ENCODE data around the gene FAAH2.
"Not testable (repeated sequence)": the region's sequence is repeated elsewhere in the genome, so short reads cannot be mapped to it uniquely, and the experiment has no call there.

Gene FAAH2

GRCh38 chrX:57380026-57380796, 93.7 kb downstream of the FAAH2 start:
- peak; percentile 84 for FAIRE-seq

GRCh38 chrX:57394162-57394561, 107.7 kb downstream of the FAAH2 start:
- FAIRE-seq, result not testable (repeated sequence)

- not testable (repeated sequence) for FAIRE-seq
Observed at GRCh38 chrX:57403191-57403590, 116.7 kb downstream of the FAAH2 start.

- FAIRE-seq, result no peak
Observed at GRCh38 chrX:57406149-57406548, 119.6 kb downstream of the FAAH2 start.

GRCh38 chrX:57417827-57418226, 131.3 kb downstream of the FAAH2 start:
- no peak for FAIRE-seq

GRCh38 chrX:57422289-57422688, 135.8 kb downstream of the FAAH2 start:
- no peak for FAIRE-seq

GRCh38 chrX:57422790-57423189, 136.3 kb downstream of the FAAH2 start:
- FAIRE-seq, result no peak

- FAIRE-seq, result no peak
Observed at GRCh38 chrX:57445076-57445475, 158.6 kb downstream of the FAAH2 start.

- no peak for FAIRE-seq
Observed at GRCh38 chrX:57445832-57446231, 159.3 kb downstream of the FAAH2 start.

GRCh38 chrX:57447856-57448255, 161.3 kb downstream of the FAAH2 start:
- no peak for FAIRE-seq

GRCh38 chrX:57451426-57452020, 165.0 kb downstream of the FAAH2 start:
- no peak for FAIRE-seq

GRCh38 chrX:57453901-57454300, 167.4 kb downstream of the FAAH2 start:
- FAIRE-seq, result no peak

- no peak for FAIRE-seq
Observed at GRCh38 chrX:57481514-57481913, 195.0 kb downstream of the FAAH2 start.

GRCh38 chrX:57516491-57516890, 230.0 kb downstream of the FAAH2 start:
- FAIRE-seq, result no peak

- no peak for FAIRE-seq
Observed at GRCh38 chrX:57519578-57520118, 233.1 kb downstream of the FAAH2 start.

- no peak for FAIRE-seq
Observed at GRCh38 chrX:57528670-57529255, 242.3 kb downstream of the FAAH2 start.
